ENCODE measurements around the gene PACS1.

- TF ChIP-seq POLR2AphosphoS5 (IDR thresholded peaks at IDR 0.05) (no peak), CTCF (IDR thresholded peaks at IDR 0.05) (no peak), POLR2A (IDR thresholded peaks at IDR 0.05) (no peak)
Observed at GRCh38 chr11:66052664-66052982, 17.4 kb upstream of the PACS1 start.

Data from stomach (tissue), 4 donors.